GM19240 (cell line): ENCODE measurements around the gene PRPF40B.
"Not testable (repeated sequence)": the region's sequence is repeated elsewhere in the genome, so short reads cannot be mapped to it uniquely, and the experiment has no call there.

ENCODE experiments used
- DNase-seq: peaks from one replicate; pipeline ENCODE4 v3.0.0; 2011; ENCODE audit warnings: low spot score; ENCODE audit not compliant: insufficient read length

The PRPF40B gene

DNA sequence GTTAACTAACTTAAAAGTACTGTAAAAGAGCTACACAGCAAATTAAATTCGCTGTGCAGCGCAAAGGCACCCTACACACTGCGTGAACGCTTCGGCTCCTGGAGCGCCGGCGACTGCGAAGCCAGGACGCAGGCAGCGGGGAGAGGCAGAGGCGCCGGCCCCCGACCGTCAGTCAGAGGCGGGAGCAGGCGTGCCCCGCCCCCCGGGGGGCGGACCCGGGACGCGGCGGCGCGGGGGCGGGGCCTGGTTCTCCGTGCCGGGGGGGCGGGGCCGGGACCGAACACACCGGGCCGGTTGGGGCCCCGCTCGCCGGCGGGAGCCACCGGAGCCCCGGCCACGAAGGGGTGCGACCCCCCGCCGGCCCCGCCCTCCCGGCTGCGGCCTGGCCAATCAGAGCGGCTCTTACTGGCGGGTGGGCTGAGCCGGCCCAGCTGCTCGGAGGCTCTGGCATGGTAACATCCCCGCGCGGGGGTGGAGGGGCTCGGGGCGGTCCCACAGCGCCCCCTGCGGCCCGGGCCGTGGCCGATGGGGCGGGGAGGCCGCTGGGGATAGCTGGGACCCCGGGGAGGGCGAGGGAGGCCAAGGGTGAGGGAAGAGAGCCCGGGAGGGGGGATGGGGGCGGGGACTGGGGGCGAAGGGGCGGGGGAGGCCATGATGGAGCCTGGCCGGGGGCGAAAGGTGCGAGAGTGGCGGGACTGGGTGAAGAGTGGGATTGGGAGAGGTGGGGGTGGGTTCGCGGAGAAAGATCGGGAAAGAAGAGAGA is at the start of gene PRPF40B:
PRPF40B (plus strand) TSS at position 420 of the 763 bp plus-strand sequence; CDS start at position 450, 30 bp downstream.
- peak; percentile 93 for DNase-seq

DNA sequence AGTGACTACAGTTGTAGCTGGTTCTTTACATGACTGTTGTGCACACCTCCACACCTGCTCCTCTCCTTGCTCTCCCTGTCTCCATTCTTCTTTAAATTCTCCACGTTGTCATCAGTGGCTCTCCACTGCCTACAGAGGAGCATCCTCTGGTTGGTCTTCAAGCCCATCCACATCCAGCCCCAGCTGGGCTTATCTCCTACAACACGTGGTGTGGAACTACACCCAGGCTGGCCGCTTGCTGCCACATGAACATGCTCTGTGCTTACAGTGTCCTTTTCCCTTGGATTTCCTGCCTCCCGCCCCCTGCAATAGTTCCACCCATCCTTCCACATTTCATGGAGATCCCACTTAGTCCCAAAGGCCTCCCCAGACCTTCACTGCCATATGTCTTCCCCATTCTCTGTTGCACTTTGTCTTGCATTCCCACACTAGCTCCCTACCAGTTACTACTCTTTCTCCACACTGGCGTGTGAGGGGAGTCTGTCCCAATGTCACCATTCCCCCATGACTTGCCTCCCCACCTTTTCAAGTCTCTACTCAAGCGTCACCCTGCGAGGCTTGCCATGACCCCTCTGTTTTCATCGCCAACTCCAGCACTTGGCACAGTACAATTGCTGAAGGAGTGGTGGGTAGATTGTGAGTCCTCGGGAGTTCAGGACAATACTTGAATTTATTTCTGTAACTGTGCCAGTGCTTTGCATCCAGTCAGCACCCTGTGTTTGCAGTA is 45.6 kb upstream of the PRPF40B start:
- no peak for DNase-seq

DNA sequence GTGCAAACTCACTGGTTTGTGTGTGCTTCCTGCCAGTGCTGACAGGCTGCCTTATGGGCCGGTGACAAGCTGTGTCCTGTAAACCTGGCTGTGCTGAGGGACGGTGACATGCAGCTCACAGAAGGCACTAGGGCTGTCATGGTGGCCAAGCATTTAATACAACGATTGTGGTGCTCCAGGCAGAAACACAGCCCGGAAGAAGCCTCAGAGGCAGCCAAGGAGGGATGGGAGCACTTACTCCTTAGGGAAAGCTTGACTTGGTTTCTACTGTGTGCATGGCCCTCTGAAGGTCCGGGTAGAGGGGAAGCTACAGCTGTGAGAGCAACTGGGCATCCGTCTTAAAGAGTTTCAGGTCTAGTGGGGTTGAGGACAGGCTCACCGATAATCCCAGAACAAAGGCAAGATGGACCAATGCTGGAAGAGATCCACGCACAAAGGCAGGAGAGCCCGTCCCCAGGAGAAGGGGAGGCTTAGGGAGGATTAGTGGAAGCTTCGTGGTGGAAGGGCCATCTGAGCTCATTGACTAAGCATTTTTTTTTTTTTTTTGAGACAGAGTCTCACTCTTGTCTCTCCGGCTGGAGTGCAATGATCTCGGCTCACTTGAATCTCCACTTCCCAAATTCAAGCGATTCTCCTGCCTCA is 44.8 kb upstream of the PRPF40B start:
- no peak for DNase-seq

DNA sequence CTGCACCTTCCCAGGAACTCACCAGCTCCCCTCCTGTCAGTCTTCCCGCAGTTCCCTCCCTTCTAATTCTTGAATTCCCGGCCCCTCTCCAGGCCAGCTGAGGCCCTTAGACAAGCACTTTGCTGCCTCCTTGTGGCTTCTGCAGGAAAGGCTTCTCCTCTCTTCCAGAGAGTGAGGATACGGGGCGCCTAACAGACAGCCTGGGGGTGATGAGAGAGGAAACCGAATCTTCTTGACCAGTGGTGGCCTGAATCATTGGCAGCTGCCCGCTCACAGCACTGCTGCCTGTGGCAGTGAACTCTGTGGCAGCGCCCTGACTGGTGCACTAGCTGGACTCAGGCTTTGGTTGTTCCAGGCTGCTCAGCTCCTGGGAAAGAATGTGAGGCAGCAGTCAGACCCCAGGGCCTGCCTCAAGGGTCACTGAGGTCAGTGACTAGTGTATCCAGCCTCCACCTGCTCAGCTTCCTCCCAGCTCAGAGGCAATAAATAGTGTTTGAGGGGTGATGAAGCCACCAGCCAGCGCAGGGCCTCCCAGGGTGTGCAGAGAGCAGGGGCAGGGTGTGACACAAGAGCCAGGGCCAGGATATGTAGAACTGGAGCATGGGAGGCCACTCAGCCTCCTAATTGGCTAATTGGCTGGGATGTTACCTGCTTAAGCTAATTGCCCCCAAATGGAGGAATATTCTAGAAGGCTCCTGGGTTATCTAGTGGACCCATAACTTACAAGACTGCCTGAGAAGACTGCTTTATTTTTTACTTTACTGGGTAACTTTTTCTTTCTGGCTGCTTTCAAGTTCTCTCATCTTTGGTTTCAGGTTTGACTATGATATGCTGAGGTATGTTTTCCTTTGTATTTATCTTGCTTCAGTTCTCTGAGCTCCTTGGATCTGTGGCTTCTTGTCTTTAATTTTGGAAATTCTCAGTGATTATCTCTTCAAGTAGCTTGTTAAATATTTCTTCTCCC is 42.5 kb upstream of the PRPF40B start:
- DNase-seq: peak; percentile 36

DNA sequence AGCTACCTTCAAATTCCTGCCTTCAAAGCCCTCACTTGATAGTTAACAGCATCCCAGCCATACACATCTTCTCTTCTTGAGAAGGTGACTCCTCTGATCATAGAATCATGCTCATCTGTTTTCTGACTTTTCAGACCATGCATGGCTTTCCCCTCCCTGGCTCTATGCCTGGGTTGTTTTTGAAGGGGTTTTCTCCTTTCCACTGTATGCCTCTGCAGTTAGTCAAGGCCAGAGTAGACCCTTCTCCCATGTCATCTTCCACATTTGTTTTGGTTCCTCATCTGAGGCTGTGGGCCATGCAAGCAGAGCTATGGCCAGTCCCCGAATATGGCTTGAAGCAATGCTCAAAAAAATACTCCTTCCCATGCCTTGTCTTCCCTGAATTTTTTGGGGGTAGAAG is 41.2 kb upstream of the PRPF40B start:
- DNase-seq: no peak

DNA sequence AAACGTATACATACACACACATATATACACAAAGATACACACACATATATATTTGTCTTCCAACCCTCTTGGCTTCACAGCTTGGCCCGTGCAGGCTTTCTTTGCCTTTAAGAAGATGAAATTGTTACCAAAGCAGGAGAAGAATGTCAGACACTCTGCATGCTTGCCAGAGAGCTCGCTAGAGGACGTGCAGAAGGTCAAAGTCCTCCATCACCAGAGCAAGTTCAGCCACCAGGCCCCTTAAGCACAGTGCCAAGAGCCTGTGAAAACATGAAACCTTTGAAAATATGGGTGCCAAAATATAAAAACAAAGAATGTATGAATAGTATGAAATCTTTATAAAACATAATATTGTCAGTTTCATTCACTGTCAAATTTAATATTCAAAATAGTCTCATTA is 40.5 kb upstream of the PRPF40B start:
- DNase-seq: no peak

DNA sequence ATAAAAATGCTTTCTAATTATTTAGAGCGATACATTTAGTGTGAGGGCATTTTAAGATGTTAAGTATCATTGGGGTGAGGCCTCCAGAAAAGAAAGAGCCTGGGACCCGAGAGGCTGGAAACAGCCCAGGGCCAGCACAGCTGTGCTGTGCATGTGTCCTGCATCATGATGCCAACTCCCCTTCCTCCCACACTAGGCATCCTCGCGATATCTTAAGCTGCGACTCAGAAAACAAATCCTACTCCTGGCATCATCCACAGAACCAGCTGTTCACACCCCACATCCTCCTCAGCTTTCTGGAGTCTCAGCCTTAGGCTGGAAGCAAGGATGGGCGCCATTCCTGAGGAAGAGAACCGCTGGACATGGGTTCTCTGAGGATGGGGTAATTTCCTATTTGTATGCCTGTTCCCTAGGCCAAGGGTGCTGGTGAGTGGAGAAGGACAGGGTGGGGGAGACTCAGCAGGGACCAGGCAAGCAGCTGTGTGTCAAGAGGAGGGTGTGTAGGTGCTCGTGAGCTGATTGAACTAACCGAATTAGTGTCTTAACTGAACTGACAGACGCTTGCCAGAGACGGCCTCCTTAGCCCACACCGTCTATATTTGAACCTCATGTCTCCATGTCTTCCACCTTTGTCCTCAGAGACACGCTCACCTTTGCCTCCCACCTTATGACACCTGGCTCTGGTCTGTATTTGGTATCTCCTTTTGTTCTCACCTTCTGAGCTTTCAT is 39.8 kb upstream of the PRPF40B start:
- no peak for DNase-seq

DNA sequence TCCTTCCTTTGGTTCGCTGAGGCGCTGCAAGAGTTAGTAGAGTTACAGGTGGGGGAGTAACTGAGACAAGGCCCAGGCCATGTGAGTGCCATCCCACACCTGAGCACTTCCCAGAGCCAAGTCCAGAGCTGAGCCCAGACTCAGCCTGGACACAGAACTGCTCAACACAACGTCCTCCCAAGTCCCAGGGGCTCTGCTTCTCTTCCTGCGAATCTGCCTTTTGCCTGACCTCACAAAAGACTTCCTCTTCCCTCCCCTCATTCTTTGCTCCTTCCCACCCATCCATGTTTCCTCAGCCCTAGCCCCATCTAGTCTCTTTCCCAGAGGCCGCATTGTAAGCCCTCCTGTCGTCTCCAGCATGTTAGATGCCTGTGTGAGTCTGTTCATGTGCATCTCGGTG is 38.8 kb upstream of the PRPF40B start:
- DNase-seq: no peak

DNA sequence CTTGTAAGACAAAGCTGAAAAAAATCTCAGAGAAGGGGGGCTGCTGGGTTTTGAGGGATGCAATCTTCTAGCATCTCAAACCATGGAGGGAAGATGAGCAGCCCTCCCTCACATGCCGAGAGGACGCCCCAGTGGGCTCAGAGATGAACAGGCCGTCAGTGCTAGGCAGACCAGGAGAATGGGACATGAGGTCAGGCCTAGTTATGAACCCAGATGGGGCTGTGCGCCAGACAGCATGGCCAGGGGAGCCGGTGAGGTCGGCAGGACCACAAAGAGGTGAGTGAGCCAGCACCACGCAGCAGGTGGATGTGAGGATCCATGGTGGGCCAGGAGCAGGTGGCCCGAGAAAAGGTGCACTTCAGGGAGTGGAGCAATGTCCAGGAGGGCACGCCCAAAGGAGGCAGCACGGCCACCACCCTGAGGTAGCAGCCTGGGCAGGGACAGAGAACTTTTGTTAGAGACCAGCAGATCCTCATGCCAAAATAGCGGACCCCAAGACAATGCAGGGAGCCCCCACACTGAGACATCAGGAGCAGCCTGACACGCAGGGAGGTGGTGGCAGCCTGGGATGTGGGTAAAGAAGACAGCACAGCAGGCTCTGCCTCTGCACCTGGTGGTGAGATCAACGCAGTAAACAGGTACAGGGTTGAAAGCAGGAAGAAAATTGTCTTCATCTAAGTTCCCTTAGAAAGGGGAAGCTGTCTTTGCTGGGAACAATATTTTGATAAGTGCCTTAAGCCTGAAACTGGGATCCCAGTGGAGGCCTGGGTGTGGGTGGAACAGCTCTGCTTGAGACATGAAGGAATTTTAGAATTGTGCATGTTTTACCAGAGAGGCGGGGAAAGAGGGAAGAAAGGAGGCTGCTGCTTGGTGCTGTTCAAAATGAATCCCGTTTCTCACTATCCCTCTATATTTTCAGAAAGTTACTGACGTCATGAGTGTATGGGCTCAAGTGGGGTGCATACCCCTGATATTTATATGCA is 37.6 kb upstream of the PRPF40B start:
- no peak for DNase-seq

DNA sequence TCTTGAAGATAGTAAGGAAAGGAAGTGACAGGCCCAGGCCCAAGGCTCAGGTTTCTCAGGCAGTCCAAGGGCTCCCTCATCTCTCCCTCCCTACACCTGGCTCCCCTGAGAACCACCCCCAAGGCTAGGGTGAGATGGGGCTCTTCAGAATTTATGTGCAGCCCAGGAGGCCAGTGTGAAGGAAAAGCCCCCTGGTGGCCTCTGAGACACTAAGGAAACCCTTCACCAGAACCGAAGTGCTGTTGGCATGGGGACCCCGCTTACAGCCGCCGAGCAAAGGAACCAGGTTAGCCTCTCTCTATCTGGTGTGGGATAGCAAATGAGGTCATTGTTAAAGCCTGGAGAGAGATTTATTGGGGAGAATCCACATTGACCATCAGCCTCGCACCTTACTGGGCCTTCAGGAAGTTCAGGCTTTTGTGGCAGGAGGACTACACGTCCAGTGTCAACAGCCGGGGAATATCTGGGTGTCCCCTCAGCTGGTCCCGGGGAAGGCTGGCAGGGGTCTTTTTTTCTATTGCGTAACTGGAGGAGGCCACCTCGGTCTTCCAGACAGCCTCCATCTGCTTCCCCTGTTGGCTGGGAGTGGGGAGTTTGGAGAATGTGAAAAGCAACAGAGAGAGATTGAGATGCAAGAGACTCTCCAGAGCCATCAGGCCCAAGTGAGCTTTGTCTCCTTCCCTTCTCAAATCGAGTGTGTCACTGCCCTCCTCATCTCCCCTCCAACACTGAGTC is 36.0 kb upstream of the PRPF40B start:
- no peak for DNase-seq

DNA sequence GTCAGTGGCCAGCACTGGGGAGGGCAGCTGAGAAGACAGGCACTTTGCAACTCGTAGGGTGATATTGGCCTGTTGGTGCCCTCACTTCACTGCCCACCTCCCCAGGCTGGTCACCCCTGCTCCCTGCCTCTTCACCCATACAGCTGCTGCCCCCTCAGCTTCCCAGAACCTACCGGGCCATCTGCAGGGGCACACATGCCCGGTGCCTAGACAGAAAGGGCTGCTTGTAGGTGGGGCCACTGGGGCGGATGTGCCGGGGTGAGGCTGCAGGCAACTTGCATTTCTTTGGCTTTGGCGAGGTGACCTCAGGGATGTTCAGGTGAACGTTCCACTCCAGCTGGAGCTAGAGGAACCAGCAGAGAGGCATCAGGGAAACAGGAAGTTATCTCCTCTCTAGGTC is 35.1 kb upstream of the PRPF40B start:
- DNase-seq: no peak

DNA sequence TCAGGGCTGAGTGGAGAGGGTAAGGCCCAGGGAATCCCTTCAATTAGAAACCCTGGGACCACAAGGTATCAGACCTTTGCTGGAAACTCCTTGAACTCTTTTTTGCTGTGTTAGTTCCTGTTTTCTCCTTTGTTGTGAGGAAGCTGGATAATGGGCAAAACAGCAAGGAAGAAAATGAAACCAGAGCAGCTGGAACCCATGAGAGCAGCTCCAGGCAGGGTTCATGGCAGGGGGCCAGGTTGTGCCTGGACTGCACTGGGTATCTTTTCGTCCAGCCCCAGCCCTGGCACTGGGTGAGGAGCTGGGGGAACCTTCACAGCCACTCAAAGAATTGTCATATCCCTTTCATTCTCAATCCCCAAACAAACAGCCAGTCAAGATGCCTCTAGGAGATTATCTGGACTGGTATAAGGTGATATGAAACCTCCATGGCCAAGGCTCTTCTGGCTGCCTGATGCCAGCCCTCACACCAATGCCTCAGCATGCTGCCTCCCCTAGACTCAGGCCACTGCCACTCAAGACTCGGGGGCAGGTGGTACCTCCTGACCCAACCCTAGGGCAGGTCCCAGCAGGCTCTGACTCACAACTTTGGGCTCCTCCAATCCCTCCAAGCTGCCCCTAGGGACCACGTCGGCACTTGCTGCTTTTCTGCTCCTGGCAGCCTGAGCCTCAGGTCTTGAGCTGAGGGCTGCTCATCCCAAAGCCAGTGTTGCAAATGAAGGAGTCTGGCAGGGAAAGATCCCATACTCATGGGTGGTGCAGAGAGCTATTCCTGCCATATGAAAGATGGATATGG is 34.4 kb upstream of the PRPF40B start:
- DNase-seq: no peak

DNA sequence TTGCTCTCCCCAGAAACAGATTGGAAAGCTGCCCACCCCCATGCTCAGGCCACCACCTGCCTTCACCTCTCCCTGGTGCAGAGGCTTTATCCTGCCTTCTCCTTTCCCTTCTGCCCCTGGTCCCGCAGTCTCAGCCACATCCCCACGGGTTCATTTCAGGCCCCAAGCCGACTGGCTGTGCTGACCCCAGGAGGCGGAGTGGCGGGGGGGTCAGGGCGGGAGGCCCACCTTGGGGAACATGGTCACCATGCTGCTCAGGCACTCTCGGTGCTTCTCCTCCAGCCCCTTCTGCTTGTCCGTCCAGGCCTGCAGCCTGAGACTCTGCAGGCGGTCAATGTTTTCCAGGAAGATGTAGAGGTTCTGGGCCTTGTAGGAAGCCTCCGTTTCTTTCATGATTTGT is 24.8 kb upstream of the PRPF40B start:
- no peak for DNase-seq

DNA sequence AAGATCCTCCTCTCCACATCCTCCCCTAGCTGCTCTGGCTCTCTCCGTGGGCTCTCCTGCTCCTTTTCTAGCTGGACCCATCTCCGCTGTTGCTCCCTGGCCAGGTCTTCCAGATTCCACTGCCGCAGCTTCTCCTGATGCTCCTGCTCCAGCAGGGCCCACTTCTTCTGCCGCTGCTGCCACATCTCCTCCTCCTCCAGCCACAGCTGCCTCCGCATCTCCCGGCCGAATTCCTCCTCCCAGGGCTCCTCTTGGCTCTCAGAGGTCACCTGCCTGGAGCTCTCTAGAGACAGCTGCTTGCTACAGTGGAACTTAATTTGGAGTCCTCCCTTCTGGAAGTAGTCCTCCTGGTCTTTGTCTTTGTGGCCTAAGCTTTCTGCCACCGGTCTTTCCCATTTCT is 23.4 kb upstream of the PRPF40B start:
- no peak for DNase-seq

DNA sequence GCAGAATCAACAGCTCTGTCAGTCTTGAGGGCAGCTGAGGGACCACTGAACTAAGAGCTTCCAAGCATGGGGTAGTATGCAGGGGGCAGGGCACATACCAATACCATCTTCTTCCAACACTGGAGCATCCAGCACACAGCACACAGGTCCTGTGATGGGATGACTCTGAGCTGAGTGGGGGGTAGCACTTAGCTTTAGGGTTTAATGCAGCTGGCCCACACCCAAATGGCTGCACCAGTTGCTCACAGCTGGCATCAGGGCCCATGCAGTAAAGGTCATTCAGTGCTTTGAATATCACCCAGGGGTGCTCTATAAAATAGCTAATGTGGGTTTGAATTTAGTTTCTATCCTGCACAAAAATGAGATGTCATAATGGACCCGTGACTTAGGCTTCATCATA is 19.6 kb upstream of the PRPF40B start:
- no peak for DNase-seq

DNA sequence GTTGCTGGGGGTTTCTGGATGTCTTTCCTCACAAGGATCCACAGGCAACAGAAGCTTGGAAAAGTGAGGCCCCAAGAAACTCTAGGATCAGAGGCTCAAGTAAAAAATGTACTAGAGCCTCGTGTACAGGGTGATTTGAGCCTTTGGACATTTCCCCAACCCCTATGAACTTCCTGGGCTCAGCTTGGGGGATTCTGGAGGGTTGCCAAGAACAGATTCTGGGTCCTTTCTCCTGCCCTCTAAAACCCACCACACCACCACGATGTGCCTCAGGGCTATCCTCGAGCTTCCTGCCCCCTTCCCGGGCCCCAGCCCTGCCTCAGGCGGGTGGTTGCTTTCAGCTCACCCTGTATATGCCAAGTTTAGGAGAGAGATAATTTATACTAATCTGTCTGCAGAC is 18.5 kb upstream of the PRPF40B start:
- no peak for DNase-seq

DNA sequence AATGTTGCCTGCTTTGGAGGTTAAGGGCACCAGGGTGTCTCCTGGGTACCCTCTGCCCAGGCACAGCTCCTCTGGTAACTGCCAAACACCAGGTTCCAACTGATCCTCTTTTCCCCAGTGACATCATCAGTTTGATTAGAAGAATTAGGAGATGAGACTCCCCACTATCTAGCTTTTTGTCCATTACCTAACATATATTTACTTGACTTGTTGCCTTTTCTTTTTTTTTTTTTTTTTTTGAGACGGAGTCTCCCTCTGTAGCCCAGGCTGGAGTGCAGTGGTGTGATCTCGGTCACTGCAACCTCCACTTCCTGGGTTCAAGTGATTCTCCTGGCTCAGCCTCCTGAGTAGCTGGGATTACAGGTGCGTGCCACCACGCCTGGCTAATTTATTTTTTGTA is 17.8 kb upstream of the PRPF40B start, which contains the start of gene FAM186B:
FAM186B (minus strand) TSS at position 101 of the 400 bp plus-strand sequence. CDS start 162 bp downstream, outside the sequence.
- not testable (repeated sequence) for DNase-seq
